HCT116 (cell line): ENCODE results near the gene ASNS. TPM values are rescaled to one million over a fixed set of nuclear protein-coding genes. Genes with fewer than 3 reads are reported as not detected.

Experiments used
- ATAC-seq: fragments of 200-7000 bp; cut with Tn5 transposase; 2 replicates; pipeline ENCODE4 v1.9.1; 2020; ENCODE audit warnings: mild to moderate bottlenecking, moderate library complexity
- BruUV-seq: library from RNA; stranded (reverse); fragments of 400-500 nt; replicated peaks from 2 replicates; lab custom pipeline; 2021; lab: Mats Ljungman, UMichigan
- CTCF ChIA-PET: fragments of 300-600 bp; sonication (Branson Sonifier 250); formaldehyde crosslinking; loops from one replicate; lab custom pipeline; 2021; ENCODE audit warnings: antibody characterized with exemption; lab: Charles Lee
- POLR2A ChIA-PET: fragments of 300-600, 350-600 bp; sonication (Branson Sonifier 250); formaldehyde crosslinking; loops from one replicate; lab custom pipeline; 2021; ENCODE audit warnings: antibody characterized with exemption; lab: Charles Lee
- RAD21 ChIA-PET, 2 experiments: fragments of 300-600 bp; sonication (Branson Sonifier 250); formaldehyde crosslinking; loops; one replicate each; lab custom pipeline; 2023; ENCODE audit warnings: low total read pairs in 2 of 2; ENCODE audit not compliant: uncharacterized antibody in 2 of 2, unreplicated experiment in 2 of 2, low non-redundant PET in 1 of 2; lab: Charles Lee
- DNase-seq: peaks from one replicate; pipeline ENCODE4 v3.0.0-alpha.2; 2010; ENCODE audit warnings: low read depth, low spot score
- H2AFZ ChIP-seq: fragments of 200-600 bp; shearing (Covaris generic), sonication (generic); 2 replicates; pipeline ENCODE4 v1.6.1; 2017; ENCODE audit warnings: low read depth, mixed run types, mixed read lengths, antibody characterized with exemption, low read length; ENCODE audit not compliant: poor library complexity, severe bottlenecking
- H3K27ac ChIP-seq: 2 replicates; pipeline ENCODE4 v1.5.1; 2012; ENCODE audit warnings: low read depth, low read length
- H3K27me3 ChIP-seq: fragments of 200-600 bp; sonication (generic); 2 replicates; pipeline ENCODE4 v1.6.1; 2016; ENCODE audit warnings: mixed run types, low read length, mixed read lengths; ENCODE audit not compliant: insufficient read depth
- H3K36me3 ChIP-seq, 2 experiments: fragments of 200-500 bp in 1 of 2; fragments of 200-600 bp in 1 of 2; sonication (Bioruptor generic) in 1 of 2; sonication (generic) in 1 of 2; 2 replicates each; pipeline versions ENCODE4 v1.5.1 to v1.6.1; 2014 to 2016; ENCODE audit warnings: low read length in 2 of 2, inconsistent platforms in 1 of 2, mixed read lengths in 1 of 2, mixed run types in 1 of 2; ENCODE audit not compliant: insufficient read depth in 2 of 2, control insufficient read depth in 1 of 2
- H3K4me1 ChIP-seq, 2 experiments: fragments of 200-600 bp in 1 of 2; sonication (generic) in 1 of 2; 2 replicates each; pipeline versions ENCODE4 v1.5.1 to v1.6.1; 2012 to 2017; ENCODE audit warnings: low read length in 2 of 2, inconsistent platforms in 1 of 2, mild to moderate bottlenecking in 1 of 2, mixed read lengths in 1 of 2, mixed run types in 1 of 2, moderate library complexity in 1 of 2; ENCODE audit not compliant: insufficient read depth in 2 of 2, control insufficient read depth in 1 of 2
- H3K4me2 ChIP-seq: fragments of 200-600 bp; sonication (generic); 2 replicates; pipeline ENCODE4 v1.6.1; 2017; ENCODE audit warnings: mixed run types, low read length, mixed read lengths
- H3K4me3 ChIP-seq, 2 experiments: fragments of 200-600 bp in 1 of 2; sonication (generic) in 1 of 2; replicated peaks in 1 of 2; 2 replicates each; pipeline ENCODE4 v1.5.1; 2011 to 2016; ENCODE audit warnings: low read length in 2 of 2, control low read depth in 1 of 2, low read depth in 1 of 2, mild to moderate bottlenecking in 1 of 2, mixed read lengths in 1 of 2, mixed run types in 1 of 2
- H3K79me2 ChIP-seq: fragments of 200-600 bp; sonication (generic); 2 replicates; pipeline ENCODE4 v1.6.1; 2017; ENCODE audit warnings: mild to moderate bottlenecking, mixed run types, low read length, moderate library complexity, mixed read lengths; ENCODE audit not compliant: insufficient read depth
- H3K9ac ChIP-seq: fragments of 200-600 bp; sonication (generic); 2 replicates; pipeline ENCODE4 v1.6.1; 2016; ENCODE audit warnings: low read length, mixed read lengths
- H3K9me2 ChIP-seq: fragments of 200-600 bp; sonication (generic), shearing (Covaris generic); 2 replicates; pipeline ENCODE4 v1.6.1; 2017; ENCODE audit warnings: mixed run types, mild to moderate bottlenecking, moderate library complexity; ENCODE audit not compliant: insufficient read depth
- H3K9me3 ChIP-seq, 2 experiments: fragments of 200-500 bp in 1 of 2; fragments of 200-600 bp in 1 of 2; sonication (Bioruptor generic) in 1 of 2; sonication (generic) in 1 of 2; 2 replicates each; pipeline ENCODE4 v1.6.1; 2014 to 2017; ENCODE audit warnings: low read length in 2 of 2, mixed read lengths in 2 of 2, inconsistent platforms in 1 of 2, low read depth in 1 of 2, mild to moderate bottlenecking in 1 of 2, mixed run types in 1 of 2, moderate library complexity in 1 of 2; ENCODE audit not compliant: control insufficient read depth in 1 of 2, insufficient read depth in 1 of 2
- H4K20me1 ChIP-seq: fragments of 200-600 bp; sonication (generic), shearing (Covaris generic); 2 replicates; pipeline ENCODE4 v1.6.1; 2017; ENCODE audit warnings: mixed run types, mild to moderate bottlenecking, moderate library complexity; ENCODE audit not compliant: insufficient read depth
- ATF3 ChIP-seq: IDR thresholded peaks from 2 replicates; pipeline ENCODE4 v1.6.1; 2012
- CBX3 ChIP-seq: IDR thresholded peaks from 2 replicates; pipeline ENCODE4 v1.6.1; 2012; ENCODE audit warnings: low read depth
- CTCF ChIP-seq, 3 experiments: fragments of 200-600 bp in 1 of 3; sonication (generic) in 1 of 3; IDR thresholded peaks in 2 of 3; conservative IDR thresholded peaks in 1 of 3; 2 replicates each; pipeline ENCODE4 v1.5.1; 2012 to 2017; ENCODE audit warnings: low read depth in 2 of 3, low read length in 2 of 3, antibody characterized with exemption in 1 of 3, borderline replicate concordance in 1 of 3, control low read depth in 1 of 3, mild to moderate bottlenecking in 1 of 3, mixed read lengths in 1 of 3, mixed run types in 1 of 3, moderate library complexity in 1 of 3; ENCODE audit not compliant: insufficient read depth in 1 of 3
- ELF1 ChIP-seq: IDR thresholded peaks from 2 replicates; pipeline ENCODE4 v1.6.1; 2012; ENCODE audit warnings: low read depth, borderline replicate concordance
- EZH2phosphoT487 ChIP-seq: fragments of 200-600 bp; IDR thresholded peaks from 2 replicates; pipeline ENCODE4 v1.6.1; 2018; ENCODE audit warnings: antibody characterized with exemption, borderline replicate concordance
- FOSL1 ChIP-seq: IDR thresholded peaks from 2 replicates; pipeline ENCODE4 v1.6.1; 2012; ENCODE audit warnings: low read depth
- MAX ChIP-seq: IDR thresholded peaks from 2 replicates; pipeline ENCODE4 v1.6.1; 2012
- POLR2A ChIP-seq: IDR thresholded peaks from 2 replicates; pipeline ENCODE4 v1.7.0; 2011; ENCODE audit warnings: borderline replicate concordance; ENCODE audit not compliant: insufficient read depth, insufficient read length; ENCODE audit errors: extremely low read depth
- POLR2AphosphoS5 ChIP-seq: IDR thresholded peaks from 2 replicates; pipeline ENCODE4 v1.6.1; 2011; ENCODE audit warnings: mild to moderate bottlenecking, low read depth, low read length, moderate library complexity
- RAD21 ChIP-seq: IDR thresholded peaks from 2 replicates; pipeline ENCODE4 v1.6.1; 2012; ENCODE audit warnings: low read depth, mild to moderate bottlenecking
- SIN3A ChIP-seq: IDR thresholded peaks from 2 replicates; pipeline ENCODE4 v1.6.1; 2012; ENCODE audit warnings: low read depth
- SRF ChIP-seq: IDR thresholded peaks from 2 replicates; pipeline ENCODE4 v1.6.1; 2012; ENCODE audit warnings: low read depth
- TCF7L2 ChIP-seq: IDR thresholded peaks from 2 replicates; pipeline ENCODE4 v1.7.0; 2011; ENCODE audit warnings: borderline replicate concordance, inconsistent platforms; ENCODE audit not compliant: insufficient read depth, insufficient read length; ENCODE audit errors: extremely low read depth
- YY1 ChIP-seq: IDR thresholded peaks from 2 replicates; pipeline ENCODE4 v1.6.1; 2011; ENCODE audit warnings: low read length, low read depth, moderate library complexity, mild to moderate bottlenecking; ENCODE audit not compliant: insufficient replicate concordance; ENCODE audit errors: extremely low read depth
- ZBTB33 ChIP-seq: IDR thresholded peaks from 2 replicates; pipeline ENCODE4 v1.6.1; 2011; ENCODE audit warnings: mild to moderate bottlenecking, low read length, moderate library complexity; ENCODE audit not compliant: insufficient replicate concordance; ENCODE audit errors: extremely low read depth
- intact Hi-C: fragments of 100-400 bp; cut with micrococcal nuclease; formaldehyde crosslinking; loops from 2 replicates; pipeline ENCODE4 v1.10.0; 2022
- total RNA-seq: library from RNA; stranded (reverse); gene quantifications from one replicate; pipeline ENCODE4 v1.2.1, GENCODE V29; 2021; ENCODE audit not compliant: unreplicated experiment

ASNS gene
- total RNA-seq, 1 experiment from 2014 or later: 282 TPM

- Histone ChIP-seq H3K79me2 (no peaks in the 10 kb centered on the region), H3K9ac (no peak overlapping the region), H3K9me2 (no peaks in the 10 kb centered on the region), H4K20me1 (no peaks in the 10 kb centered on the region), H3K27ac (no peak overlapping the region), H3K9me3 (no peaks in the 10 kb centered on the region), H3K36me3 (peaks cover 6 to 7% of the 10 kb centered on the region in 2 experiments; a peak in 3 of 4 replicates), H2AFZ (no peak overlapping the region), H3K4me2 (no peak overlapping the region)
- no peak for DNase-seq
- CTCF ChIA-PET: no interaction called here
- BruUV-seq: no TSS peak
- no peak for ATAC-seq
- TF ChIP-seq ZBTB33 (no peak), YY1 (no peak), SRF (no peak), POLR2AphosphoS5 (no peak), TCF7L2 (no peak)
- TF ChIP-seq, all 23 proteins: peak for 0
- Histone ChIP-seq H3K4me3 (no peak overlapping the region), H3K27me3 (no peaks in the 10 kb centered on the region), H3K4me1 (no peaks in the 10 kb centered on the region)
- RAD21 ChIA-PET: no interaction called here
- intact Hi-C loops: no loop called here
- POLR2A ChIA-PET: interaction anchor here (1.2 kb wide), 1 partner anchor 15 kb away, joined by 4 read pairs; the partner anchor contains the start of gene ASNS
Measured at GRCh38 chr7:97857544-97857943, 14.7 kb downstream of the ASNS start.

- no peak overlapping the region for H3K9ac ChIP-seq
- BruUV-seq: no TSS peak
- DNase-seq (no peak), ATAC-seq (no peak)
- H3K27me3 ChIP-seq: no peaks in the 10 kb centered on the region
- intact Hi-C loops: no loop called here
- H3K9me3 ChIP-seq: no peaks in the 10 kb centered on the region
- TF ChIP-seq MAX (no peak), ATF3 (no peak), EZH2phosphoT487 (no peak), POLR2A (no peak), SIN3A (no peak), CTCF (IDR thresholded peaks at IDR 0.05 in 2 of 3, conservative IDR thresholded peaks at IDR 0.05 in 1 of 3; ENCODE audit: borderline replicate concordance in 1 of 3, insufficient read depth in 1 of 3, low read depth in 2 of 3, low read length in 2 of 3) (no peak), RAD21 (no peak), FOSL1 (no peak), ELF1 (no peak), CBX3 (no peak)
- H2AFZ ChIP-seq: no peak overlapping the region
- no peak overlapping the region for H3K4me2 ChIP-seq
- H3K79me2 ChIP-seq: no peaks in the 10 kb centered on the region
- no peak overlapping the region for H3K27ac ChIP-seq
- ChIA-PET RAD21 (no interaction called here), POLR2A (no interaction called here), CTCF (interaction anchor here (1.0 kb wide), 2 partner anchors 162 to 747 kb away, joined by 3 to 6 read pairs; no protein-coding TSS in a partner anchor)
- H3K4me1 ChIP-seq: no peaks in the 10 kb centered on the region
- H3K9me2 ChIP-seq: no peaks in the 10 kb centered on the region
- H4K20me1 ChIP-seq: no peaks in the 10 kb centered on the region
- no peak overlapping the region for H3K4me3 ChIP-seq
- peaks cover 6 to 8% of the 10 kb centered on the region in 2 experiments; a peak in 3 of 4 replicates for H3K36me3 ChIP-seq
Measured at GRCh38 chr7:97851683-97852082, 20.5 kb downstream of the ASNS start.
